RWPE1 (cell line): ENCODE measurements around the gene CCDC102B.
"Not testable (repeated sequence)": the region's sequence is repeated elsewhere in the genome, so short reads cannot be mapped to it uniquely, and the experiment has no call there.

Source experiments
- CTCF ChIA-PET: fragments of 350-600 bp; sonication (Branson Sonifier 250); formaldehyde crosslinking; extraction: SDS; loops from one replicate; lab custom pipeline; 2021; lab: Yijun Ruan, JAX
- POLR2A ChIA-PET: fragments of 400-600 bp; formaldehyde crosslinking; extraction: SDS; loops from one replicate; lab custom pipeline; 2020; ENCODE audit warnings: antibody characterized with exemption; ENCODE audit not compliant: low non-redundant PET; lab: Yijun Ruan, JAX
- DNase-seq: peaks from one replicate; pipeline ENCODE4 v3.0.0; 2012; ENCODE audit warnings: low spot score
- H3K27ac ChIP-seq: fragments of 450-650 bp; 2 replicates; pipeline ENCODE4 v1.5.1; 2017
- CTCF ChIP-seq: fragments of 450-650 bp; conservative IDR thresholded peaks from 2 replicates; pipeline ENCODE4 v1.5.1; 2017; ENCODE audit warnings: low read depth, mild to moderate bottlenecking

CCDC102B gene

GRCh38 chr18:68942230-68942629 is 144.3 kb downstream of the CCDC102B start:
- ChIA-PET POLR2A (no interaction called here), CTCF (interaction anchor here (0.6 kb wide), 1 partner anchor 1051 kb away, joined by 5 read pairs; no protein-coding TSS in a partner anchor)
- no peak overlapping the region for H3K27ac ChIP-seq
- DNase-seq = no peak
- no peak for TF ChIP-seq CTCF

- CTCF ChIA-PET, DNase-seq, POLR2A ChIA-PET, H3K27ac ChIP-seq: not testable (repeated sequence)
Observed at GRCh38 chr18:68943861-68944260, 146.0 kb downstream of the CCDC102B start.

- POLR2A ChIA-PET = no interaction called here
Observed at GRCh38 chr18:68944330-68944729, 146.4 kb downstream of the CCDC102B start.

GRCh38 chr18:68944826-68945225 is 146.9 kb downstream of the CCDC102B start:
- no peak overlapping the region for H3K27ac ChIP-seq
- TF ChIP-seq CTCF = no peak
- ChIA-PET POLR2A (no interaction called here), CTCF (no interaction called here)
- DNase-seq = no peak

More at GRCh38 chr18:68944330-68944729, 146.4 kb downstream of the CCDC102B start:
- no peak for TF ChIP-seq CTCF
- CTCF ChIA-PET = no interaction called here
- H3K27ac ChIP-seq = no peak overlapping the region
- no peak for DNase-seq

GRCh38 chr18:68948622-68949021 is 150.7 kb downstream of the CCDC102B start:
- H3K27ac ChIP-seq = no peak overlapping the region
- ChIA-PET CTCF (no interaction called here), POLR2A (no interaction called here)
- no peak for DNase-seq
- TF ChIP-seq CTCF = no peak

GRCh38 chr18:68954738-68955137 is 156.9 kb downstream of the CCDC102B start:
- CTCF ChIA-PET = no interaction called here
- POLR2A ChIA-PET = no interaction called here
- DNase-seq = no peak
- no peak overlapping the region for H3K27ac ChIP-seq
- no peak for TF ChIP-seq CTCF

GRCh38 chr18:68956650-68957049 is 158.8 kb downstream of the CCDC102B start:
- no peak for DNase-seq
- CTCF ChIA-PET = no interaction called here
- TF ChIP-seq CTCF = no peak
- POLR2A ChIA-PET = no interaction called here
- H3K27ac ChIP-seq = no peak overlapping the region
